Erythroblast (primary cell): ENCODE measurements around the gene SCNN1A.

ENCODE experiments used
- GATA1 ChIP-seq: IDR thresholded peaks from 2 replicates; pipeline ENCODE4 v1.6.1; 2011; ENCODE audit warnings: low read depth, mild to moderate bottlenecking, control low read depth, low read length, moderate library complexity
- POLR2A ChIP-seq: IDR thresholded peaks from 2 replicates; pipeline ENCODE4 v1.6.1; 2011; ENCODE audit warnings: mild to moderate bottlenecking, low read length

GRCh38 chr12:6333029-6333428 lies 42.3 kb downstream of the SCNN1A start:
- TF ChIP-seq POLR2A (no peak), GATA1 (no peak)
